GM18868 (cell line): ENCODE measurements around the gene MRPS25.
A peak's percentile ranks its signal among the peaks of the same experiment; 100 is the strongest.

Source experiments
- ATAC-seq: cut with Tn5 transposase; IDR thresholded peaks from one replicate; pipeline ENCODE4 v1.9.1; 2021; ENCODE audit warnings: mild to moderate bottlenecking, moderate library complexity; ENCODE audit not compliant: unreplicated experiment

MRPS25 gene

DNA sequence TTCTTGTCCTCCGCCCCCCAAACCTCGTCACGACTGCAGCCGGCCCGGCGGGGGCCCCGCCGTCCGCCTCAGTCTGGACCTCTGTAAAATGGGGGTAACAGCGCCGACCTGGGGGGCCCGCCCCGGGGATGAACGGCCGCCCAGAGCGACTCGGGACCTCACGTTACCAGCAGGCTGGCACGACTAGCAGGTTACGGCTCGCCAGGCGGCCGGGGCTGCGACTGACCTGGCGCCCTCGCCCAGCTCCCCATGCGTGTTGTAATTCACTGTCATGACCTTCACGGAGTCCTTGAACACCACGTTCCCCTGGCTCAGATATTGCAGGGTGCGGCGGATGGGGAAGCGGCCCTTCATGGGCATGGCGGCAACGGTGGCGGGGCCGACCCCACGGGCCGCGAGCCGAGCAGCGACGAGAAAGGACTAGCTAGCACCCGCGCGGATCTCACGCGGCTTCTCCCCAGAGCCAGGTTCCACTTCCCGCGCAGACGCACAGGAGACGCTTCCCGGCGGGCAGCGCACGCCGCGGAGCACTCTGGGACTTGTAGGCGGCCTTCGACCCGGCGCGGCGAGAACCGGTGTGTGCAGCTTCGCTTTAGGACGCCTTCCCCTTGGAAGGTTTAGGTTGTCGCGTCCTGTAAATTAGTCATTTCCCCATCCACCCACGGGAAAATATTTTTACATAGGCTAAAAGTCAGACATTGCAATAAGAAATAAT, at the start of gene MRPS25:
MRPS25 (minus strand) TSS at position 481 of the 715 bp plus-strand sequence; CDS start at position 360, 121 bp downstream.
- peak; percentile 98 for ATAC-seq

DNA sequence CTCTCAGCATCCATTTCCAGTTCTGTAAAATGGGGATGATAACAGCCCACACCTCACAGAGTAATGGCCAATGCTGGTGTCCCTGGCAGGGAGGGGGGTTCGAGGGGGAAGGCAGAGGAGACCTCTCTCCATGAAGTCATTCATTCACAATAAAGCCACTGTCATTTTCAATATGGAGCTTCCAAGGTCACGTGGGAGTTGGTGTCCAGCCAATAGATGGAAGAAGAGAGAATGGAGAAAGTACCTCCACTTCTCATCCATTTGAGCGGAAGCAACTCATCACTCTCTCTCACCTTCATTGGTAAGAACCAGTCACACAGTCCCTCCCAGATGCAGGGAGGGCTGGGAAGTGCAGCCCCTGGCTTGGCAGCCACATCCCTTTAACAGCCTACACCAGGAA, 48.8 kb upstream of the MRPS25 start:
- no peak for ATAC-seq

GRCh38 chr3:15113471-15113870, 48.4 kb upstream of the MRPS25 start:
- ATAC-seq: no peak

GRCh38 chr3:15112011-15112410, 46.9 kb upstream of the MRPS25 start:
- ATAC-seq: no peak

- no peak for ATAC-seq
Observed at GRCh38 chr3:15110206-15110605, 45.1 kb upstream of the MRPS25 start.

- ATAC-seq: no peak
Observed at GRCh38 chr3:15108869-15109268, 43.8 kb upstream of the MRPS25 start.

DNA sequence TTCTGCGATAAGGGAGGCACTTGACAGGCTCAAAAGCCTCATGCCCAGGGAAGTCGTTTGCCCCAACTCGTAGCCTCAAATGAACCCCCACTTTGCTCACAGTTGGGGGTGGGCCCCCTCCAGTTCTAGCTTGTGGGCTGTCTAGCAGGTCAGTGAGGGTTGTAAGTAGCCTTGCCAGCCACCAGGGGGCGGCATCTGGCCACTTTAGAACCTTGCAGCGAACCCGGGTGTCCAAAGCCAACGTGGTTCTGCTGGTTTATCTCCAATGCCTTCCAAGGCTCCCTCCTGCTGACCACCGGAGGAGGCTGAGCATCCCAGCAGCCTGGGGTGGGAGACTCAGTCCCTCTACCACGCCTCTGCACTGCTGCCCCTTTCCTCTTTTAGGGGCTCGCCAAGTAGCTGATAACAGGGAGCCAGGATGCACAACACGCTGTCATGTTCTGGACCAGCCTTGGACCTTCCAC, 43.0 kb upstream of the MRPS25 start:
- peak; percentile 79 for ATAC-seq

DNA sequence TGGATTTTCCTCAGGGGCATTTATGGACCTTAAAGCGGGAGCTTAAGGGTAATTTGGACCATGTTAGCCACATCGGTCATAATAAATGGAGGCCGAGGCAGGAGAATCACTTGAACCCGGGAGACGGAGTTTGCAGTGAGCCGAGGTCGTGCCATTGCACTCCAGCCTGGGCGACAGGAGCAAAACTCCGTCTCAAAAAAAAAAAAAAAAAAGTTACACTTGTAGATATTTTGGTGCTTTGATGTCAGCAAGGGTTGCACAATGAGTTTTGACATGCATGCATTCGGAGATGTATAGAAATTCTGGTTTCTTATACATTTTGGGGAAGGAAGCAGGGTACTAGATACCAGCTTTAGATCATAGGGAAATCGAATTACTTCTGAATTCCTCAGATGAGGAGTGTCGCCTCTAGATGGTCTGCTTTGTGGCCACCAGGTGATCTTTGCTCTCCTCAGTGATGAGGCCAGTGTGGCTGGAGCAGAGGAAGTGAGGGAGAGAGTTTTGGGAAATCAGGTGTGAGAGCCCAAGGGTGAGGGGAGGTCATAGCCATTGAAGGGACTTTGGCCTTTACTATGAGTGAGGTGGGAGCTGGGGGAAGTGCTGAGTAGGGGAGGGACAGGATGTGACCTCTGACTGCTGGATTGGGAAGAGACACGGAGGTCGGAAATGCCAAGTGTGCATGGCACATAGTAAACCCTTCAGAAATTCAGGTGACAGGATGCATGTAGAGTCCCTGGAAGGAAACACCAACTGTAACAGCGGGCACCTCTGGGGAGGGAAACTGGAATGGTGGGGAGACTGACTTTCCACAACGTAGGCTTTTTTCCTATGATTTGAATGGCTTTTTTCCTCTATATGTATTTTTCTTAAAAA, 42.2 kb upstream of the MRPS25 start:
- ATAC-seq: no peak

- ATAC-seq: no peak
Observed at GRCh38 chr3:15102836-15103235, 37.7 kb upstream of the MRPS25 start.

DNA sequence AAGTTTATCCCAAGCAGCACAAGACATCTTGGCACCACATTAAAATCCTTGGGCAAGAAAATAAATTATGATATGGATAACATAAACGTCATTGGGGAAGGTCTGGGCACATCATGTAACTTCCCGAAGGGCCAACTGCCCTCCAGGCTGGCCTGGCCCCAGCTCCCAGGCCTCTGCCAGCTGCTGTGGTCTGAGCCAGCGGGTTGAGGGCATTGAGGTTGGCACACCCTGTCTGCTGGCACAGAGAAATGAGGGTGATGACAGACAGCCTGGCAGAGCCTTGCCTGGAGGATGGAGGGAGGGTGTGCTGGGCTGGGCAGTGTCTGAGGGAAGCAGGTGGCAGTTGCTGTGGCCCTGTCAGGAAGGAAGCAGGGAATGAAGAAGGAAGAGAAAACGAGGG, 37.1 kb upstream of the MRPS25 start:
- ATAC-seq: no peak

DNA sequence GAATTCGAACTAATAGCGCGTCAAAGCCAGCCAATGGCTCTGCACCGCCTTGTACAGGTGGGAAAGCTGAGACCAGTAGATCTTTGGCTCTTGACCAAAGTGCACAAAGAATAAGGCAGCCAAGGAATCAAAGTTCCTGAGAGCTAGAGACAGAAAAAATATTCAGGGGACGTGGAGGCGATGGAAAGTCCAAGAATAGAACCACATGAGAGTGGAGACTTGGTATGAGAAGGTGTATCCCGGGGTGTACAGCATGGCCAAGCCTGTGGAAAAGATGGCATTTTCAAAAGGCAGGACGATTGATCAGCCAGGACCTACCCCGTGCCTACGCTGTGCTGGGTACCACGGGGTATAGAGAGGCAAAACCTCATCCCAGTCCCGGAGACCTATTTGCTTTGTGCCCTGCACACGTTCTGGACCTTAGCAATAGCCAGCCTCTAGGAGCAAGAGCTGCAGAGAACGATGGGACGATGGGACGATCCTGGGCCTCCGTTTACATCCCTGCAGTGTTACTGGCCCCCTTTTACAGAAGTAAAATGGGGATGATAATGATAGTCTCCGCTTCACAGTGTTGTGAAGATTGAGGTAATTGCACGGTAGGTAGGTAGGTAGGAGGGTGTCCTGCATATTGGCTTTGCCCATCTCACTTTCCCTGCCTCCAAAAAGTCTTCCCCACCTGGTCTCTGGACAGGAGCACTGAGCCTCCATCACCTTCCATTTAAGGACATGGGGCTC, 34.4 kb upstream of the MRPS25 start:
- ATAC-seq: peak; percentile 19

DNA sequence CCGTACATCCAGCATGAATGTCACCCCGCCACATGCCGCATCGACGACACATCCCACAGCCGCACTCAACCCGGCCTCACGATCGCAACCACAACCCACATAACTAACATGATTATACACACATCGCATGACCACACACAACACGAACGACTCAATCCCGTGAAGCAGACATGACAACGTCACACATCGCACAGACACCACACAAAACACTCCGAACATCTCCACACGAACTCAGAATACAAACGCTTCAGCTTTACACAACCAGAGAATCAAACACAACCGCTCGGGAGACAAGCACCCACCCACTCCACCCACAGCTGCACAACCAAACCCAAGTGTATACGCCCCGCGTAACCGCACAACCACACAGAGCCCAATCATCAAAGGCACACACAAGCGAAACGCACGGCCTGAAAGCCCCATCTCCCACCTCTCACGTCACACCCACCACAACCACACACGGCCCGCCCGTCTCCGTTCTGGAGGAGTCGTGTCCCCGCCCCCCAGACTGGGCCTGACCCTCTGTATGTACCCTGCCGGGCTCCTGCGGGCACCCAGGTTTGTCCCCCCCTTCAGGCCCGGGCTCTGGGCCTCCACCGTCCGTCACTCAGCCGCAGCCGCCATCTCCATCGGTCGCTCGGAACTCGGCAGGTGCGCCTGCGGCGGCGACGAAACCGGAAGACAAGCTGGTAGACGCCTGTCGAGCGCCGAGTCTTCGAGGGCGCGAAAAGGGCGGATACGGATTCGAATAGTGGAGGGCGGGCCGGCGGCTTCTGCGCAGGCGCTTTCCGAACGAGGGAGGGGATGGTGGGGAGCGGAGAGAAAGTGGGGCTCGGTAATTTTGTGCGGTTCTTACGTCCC, 33.6 kb upstream of the MRPS25 start, which contains the start of gene RBSN:
RBSN (minus strand) TSS at position 646 of the 861 bp plus-strand sequence. CDS start 3,028 bp downstream, outside the sequence.
- peak; percentile 86 for ATAC-seq

GRCh38 chr3:15097891-15098290, 32.8 kb upstream of the MRPS25 start:
- ATAC-seq: no peak

DNA sequence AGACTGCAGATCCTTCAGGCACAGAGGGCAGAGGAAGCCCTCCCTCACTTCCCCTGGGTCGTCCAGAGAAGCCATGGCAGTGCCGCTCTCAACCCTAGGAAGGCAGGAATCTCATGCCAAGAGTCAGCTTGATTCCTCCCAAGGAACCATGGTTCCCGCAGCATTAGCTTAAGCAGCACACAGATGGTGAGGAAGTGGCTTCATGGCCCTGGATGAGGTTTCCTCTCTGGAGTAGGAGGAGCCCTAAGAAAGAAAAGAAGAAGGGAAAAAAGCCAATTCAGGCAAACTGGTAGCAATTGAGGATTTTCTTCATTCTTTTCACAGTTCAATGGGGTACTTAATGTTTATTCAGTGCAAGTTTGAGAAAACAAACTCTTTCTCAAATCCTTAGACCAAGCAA, 30.9 kb upstream of the MRPS25 start:
- ATAC-seq: no peak

- ATAC-seq: no peak
Observed at GRCh38 chr3:15094187-15094875, 29.2 kb upstream of the MRPS25 start.

DNA sequence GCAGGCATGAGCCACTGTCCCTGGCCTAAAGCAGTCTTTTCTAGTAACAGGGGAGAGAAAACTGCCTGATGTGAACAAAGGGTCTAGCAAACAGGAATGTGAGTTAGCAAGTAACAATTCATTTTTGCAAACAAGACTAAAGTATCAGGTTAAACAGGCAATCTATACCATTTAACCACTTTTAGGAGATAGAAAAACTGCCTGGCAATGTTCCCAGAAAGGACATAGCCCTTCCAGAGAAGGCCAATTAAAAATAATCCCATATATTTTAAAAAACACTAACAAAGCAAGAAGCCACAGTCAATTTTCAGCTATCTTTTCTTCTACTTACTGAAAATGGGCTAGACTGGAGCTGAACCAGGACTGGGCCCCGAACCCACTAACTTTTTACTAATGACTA, 27.6 kb upstream of the MRPS25 start:
- ATAC-seq: no peak

- no peak for ATAC-seq
Observed at GRCh38 chr3:15091575-15091974, 26.5 kb upstream of the MRPS25 start.

- ATAC-seq: no peak
Observed at GRCh38 chr3:15089201-15089600, 24.1 kb upstream of the MRPS25 start.

DNA sequence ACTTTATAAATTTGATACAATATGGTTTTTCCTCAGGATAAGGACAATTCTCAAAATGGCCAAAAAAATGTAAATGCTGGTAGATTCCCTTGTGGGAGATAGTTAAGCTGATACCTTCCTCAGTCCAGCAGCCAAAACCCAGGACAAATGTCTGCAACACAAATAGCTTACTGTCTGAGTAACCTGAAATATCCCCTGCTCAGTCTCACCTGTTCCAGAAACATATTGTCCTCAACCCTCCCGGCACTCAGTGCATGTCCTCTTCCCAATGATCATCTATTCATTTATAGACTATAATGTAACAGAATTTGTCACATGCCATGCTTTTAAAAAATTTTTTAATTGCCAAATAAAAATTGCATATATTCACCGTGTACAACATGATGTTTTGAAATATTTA, 21.6 kb upstream of the MRPS25 start:
- no peak for ATAC-seq

DNA sequence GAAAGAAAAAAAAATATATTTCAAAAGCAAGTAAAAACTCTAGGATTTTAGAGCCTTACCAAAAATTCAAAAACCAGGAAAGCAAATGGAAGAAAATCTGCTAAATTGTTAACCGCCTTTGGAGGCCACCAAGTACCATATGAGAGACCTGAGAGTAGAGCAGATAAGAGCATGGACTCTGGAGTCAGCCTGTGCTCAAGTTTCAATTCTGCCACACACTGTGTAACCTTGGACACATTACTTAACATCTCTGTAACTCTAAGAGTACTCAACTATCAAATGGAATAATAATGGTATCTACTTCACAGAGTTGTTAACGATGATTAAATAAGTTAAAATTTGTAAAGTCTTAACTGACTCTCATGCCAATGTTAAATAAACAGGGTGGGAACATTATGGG, 21.1 kb upstream of the MRPS25 start:
- no peak for ATAC-seq
